ENCODE data around the gene MYO10. TPM values are rescaled to one million over a fixed set of nuclear protein-coding genes. Genes with fewer than 3 reads are reported as not detected.

MYO10 gene
- total RNA-seq, 1 donor from 2014 or later: 20.0 TPM

DNA sequence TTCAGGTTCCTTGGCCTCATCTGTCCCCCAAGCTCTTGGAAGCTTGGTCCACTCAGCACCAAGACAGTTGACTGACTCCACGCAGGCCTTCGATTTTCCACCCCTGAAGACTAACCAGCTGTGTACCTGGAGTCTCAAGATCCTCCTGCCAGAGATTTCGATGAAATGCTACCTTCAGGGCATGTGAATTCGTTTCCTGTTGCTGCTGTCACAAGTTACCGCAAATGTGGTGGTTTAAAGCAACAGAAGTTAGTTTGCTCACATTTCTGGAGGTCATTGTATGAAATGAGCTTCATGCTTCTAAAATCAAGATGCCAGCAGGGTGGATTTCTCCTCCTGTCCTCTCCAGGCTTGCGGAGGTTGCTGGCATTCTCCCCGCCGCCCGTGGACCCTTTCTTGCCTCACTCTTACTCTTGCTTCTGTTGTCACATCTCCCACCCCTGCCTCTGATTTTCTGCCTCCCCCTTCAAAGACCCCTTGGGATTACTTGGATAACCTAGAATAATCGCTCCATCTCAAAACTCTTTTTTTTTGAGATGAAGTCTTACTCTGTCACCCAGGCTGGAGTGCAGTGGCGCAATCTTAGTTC, 291.7 kb downstream of the MYO10 start:
- no peaks in the 10 kb centered on the region for H3K27me3 ChIP-seq
- H3K4me3 ChIP-seq: no peak overlapping the region
- DNase-seq (ENCODE audit: low spot score in 2 of 2): no peak
- TF ChIP-seq, protein P1, sequence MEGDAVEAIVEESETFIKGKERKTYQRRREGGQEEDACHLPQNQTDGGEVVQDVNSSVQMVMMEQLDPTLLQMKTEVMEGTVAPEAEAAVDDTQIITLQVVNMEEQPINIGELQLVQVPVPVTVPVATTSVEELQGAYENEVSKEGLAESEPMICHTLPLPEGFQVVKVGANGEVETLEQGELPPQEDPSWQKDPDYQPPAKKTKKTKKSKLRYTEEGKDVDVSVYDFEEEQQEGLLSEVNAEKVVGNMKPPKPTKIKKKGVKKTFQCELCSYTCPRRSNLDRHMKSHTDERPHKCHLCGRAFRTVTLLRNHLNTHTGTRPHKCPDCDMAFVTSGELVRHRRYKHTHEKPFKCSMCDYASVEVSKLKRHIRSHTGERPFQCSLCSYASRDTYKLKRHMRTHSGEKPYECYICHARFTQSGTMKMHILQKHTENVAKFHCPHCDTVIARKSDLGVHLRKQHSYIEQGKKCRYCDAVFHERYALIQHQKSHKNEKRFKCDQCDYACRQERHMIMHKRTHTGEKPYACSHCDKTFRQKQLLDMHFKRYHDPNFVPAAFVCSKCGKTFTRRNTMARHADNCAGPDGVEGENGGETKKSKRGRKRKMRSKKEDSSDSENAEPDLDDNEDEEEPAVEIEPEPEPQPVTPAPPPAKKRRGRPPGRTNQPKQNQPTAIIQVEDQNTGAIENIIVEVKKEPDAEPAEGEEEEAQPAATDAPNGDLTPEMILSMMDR (IDR thresholded peaks at IDR 0.05): no peak
- H3K4me1 ChIP-seq: no peaks in the 10 kb centered on the region
- H3K9me3 ChIP-seq: no peaks in the 10 kb centered on the region
- H3K36me3 ChIP-seq: no peaks in the 10 kb centered on the region
- H3K27ac ChIP-seq: no peak overlapping the region
- intact Hi-C loops (cut with DNase I): no loop called here

GRCh38 chr5:16642867-16643266, 293.2 kb downstream of the MYO10 start:
- Histone ChIP-seq H3K27me3 (no peaks in the 10 kb centered on the region), H3K9me3 (no peaks in the 10 kb centered on the region), H3K4me1 (no peaks in the 10 kb centered on the region), H3K4me3 (no peak overlapping the region), H3K27ac (no peak overlapping the region), H3K36me3 (no peaks in the 10 kb centered on the region)
- DNase-seq (ENCODE audit: low spot score in 2 of 2): no peak
- intact Hi-C loops (cut with DNase I): no loop called here
- TF ChIP-seq, protein P1 (IDR thresholded peaks at IDR 0.05): no peak

GRCh38 chr5:16639206-16639605, 296.9 kb downstream of the MYO10 start:
- intact Hi-C loops (cut with DNase I): no loop called here
- TF ChIP-seq, protein P1 (IDR thresholded peaks at IDR 0.05): no peak
- Histone ChIP-seq H3K9me3 (no peaks in the 10 kb centered on the region), H3K36me3 (no peaks in the 10 kb centered on the region), H3K4me3 (no peak overlapping the region), H3K4me1 (no peaks in the 10 kb centered on the region), H3K27me3 (no peaks in the 10 kb centered on the region), H3K27ac (no peak overlapping the region)
- no peak for DNase-seq (ENCODE audit: low spot score in 2 of 2)

DNA sequence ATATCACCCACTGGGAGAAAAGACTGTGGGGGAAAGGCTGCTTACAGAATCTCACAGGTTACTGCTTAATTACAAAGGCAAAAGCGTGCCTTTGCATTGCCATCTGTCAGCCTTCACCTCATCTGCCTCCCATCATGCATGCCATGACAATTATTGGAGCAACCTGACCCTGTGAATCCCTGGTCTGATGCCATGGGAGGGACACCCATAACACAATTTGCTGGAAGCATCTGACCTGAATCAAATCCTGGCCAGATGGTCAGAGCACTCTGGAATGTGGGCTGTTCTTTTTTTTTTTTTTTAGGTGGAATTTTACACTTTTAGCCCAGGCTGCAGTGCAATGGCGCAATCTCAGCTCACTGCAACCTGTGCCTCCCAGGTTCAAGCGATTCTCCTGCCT, 307.7 kb downstream of the MYO10 start:
- intact Hi-C loops (cut with DNase I): no loop called here
- TF ChIP-seq, protein P1 (IDR thresholded peaks at IDR 0.05): no peak
- Histone ChIP-seq H3K9me3 (no peaks in the 10 kb centered on the region), H3K4me1 (no peaks in the 10 kb centered on the region), H3K27me3 (no peaks in the 10 kb centered on the region), H3K27ac (no peak overlapping the region), H3K4me3 (no peak overlapping the region), H3K36me3 (no peaks in the 10 kb centered on the region)
- no peak for DNase-seq (ENCODE audit: low spot score in 2 of 2)

DNA sequence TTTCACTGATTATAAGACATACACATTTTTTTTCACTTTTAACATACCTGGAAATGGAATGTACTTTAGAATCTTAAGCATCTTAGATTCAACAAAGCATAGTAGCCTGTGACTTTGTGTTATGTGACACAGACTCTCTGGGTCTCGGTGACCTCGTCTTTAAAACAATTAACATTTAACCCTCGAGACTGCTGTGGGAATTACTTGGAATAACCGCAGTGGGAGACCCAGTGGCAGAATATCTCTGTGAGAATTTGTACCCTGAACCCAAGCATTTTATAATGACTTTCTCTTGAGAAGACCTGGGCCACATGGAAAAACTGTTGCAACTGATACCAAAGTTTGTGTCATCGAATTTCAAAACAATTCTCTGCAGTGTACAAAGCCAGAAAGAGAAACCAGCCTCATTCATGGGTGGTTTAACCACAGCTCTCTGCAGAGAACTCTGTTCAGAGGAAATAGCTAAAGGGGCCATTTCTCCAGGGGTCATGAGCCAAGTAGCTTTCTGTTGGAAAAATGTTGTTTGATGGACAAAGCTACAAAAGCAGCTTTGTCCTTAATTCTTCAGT, 309.3 kb downstream of the MYO10 start:
- Histone ChIP-seq H3K9me3 (no peaks in the 10 kb centered on the region), H3K27me3 (no peaks in the 10 kb centered on the region), H3K27ac (no peak overlapping the region), H3K4me3 (no peak overlapping the region), H3K36me3 (no peaks in the 10 kb centered on the region), H3K4me1 (no peaks in the 10 kb centered on the region)
- DNase-seq (ENCODE audit: low spot score in 2 of 2): no peak
- intact Hi-C loops (cut with DNase I): no loop called here
- TF ChIP-seq, protein P1 (IDR thresholded peaks at IDR 0.05): no peak
